ENCODE measurements around the gene NFATC1.

NFATC1 gene

GRCh38 chr18:79395761-79396404, at the start of gene NFATC1:
TSS of gene NFATC1 (plus strand) at chr18:79395930. CDS start at chr18:79396225, 295 bp downstream.
- no peak for DNase-seq

DNA sequence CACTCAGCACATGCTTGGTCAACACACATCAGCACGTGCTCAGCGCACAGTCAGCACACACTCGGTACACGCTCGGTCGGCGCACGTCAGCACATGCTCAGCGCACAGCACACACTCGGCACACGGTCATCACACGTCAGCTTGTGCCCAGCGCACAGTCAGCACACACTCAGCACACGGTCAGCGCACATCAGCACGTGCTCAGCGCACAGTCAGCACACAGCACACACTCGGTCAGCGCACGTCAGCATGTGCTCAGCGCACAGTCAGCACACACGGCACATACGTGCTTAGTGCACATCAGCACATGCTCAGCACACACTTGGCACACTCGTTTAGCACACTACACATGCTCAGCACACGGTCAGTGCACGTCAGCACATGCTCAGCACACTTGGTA, 49.7 kb upstream of the NFATC1 start:
- DNase-seq, result no peak

DNA sequence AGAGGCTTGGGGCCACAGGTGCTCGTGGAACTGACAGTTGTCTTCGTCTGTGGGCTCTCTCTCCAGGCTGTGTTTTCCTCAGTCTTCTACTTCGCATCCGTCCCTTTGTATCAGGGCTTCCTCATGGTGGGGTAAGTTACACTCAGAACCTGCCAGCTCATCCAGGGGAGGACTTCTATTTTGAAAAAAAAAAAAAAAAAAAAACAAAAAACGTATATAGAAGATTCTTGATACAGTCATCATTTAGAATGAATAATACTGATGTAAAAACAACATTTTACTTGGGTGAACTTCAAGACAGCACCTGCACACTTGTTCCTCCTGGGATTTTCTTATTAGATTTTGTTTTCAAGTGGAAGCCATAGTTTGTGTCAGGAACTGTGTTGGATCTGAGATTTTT, 47.7 kb upstream of the NFATC1 start:
- no peak for DNase-seq

DNA sequence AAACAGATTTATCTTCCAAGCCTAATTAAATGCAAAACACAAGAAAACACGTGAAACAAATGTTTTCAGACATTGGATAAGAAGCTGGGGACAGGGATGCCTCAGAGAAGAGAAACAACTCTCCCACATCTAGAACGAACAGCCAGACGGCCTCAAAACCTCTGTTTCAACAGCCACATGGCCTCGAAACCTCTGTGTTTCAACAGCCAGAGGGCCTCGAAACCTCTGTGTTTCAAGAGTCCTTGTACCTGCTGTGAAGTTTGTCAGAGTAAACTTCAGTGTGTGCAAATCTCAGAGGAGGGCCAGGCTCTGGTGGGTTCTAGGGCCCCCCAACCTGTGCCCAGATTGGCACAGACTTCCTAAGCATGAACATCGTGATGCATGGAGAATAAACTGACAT, 43.3 kb upstream of the NFATC1 start:
- DNase-seq, result no peak

- DNase-seq, result no peak
These were observed 42.5 kb upstream of the NFATC1 start for GRCh38 chr18:79353267-79353666.

DNA sequence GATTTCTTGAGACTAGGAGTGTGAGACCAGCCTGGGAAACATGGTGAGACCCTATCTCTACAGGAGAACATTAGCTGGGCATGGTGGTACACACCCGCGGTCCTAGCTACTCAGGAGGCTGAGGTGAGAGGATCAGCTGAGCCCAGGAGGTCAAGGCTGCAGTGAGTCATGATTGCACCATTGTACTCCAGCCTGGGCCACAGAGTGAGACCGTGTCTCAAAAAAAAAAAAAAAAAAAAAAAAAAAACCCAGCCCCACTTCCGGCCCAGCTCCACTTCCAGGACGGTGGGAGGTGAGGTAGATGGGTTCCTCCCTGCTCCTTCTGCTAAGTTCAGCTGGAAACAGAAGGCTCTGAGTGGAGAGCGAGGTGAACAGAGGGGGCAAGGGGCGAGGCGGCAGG, 41.4 kb upstream of the NFATC1 start:
- no peak for DNase-seq

DNA sequence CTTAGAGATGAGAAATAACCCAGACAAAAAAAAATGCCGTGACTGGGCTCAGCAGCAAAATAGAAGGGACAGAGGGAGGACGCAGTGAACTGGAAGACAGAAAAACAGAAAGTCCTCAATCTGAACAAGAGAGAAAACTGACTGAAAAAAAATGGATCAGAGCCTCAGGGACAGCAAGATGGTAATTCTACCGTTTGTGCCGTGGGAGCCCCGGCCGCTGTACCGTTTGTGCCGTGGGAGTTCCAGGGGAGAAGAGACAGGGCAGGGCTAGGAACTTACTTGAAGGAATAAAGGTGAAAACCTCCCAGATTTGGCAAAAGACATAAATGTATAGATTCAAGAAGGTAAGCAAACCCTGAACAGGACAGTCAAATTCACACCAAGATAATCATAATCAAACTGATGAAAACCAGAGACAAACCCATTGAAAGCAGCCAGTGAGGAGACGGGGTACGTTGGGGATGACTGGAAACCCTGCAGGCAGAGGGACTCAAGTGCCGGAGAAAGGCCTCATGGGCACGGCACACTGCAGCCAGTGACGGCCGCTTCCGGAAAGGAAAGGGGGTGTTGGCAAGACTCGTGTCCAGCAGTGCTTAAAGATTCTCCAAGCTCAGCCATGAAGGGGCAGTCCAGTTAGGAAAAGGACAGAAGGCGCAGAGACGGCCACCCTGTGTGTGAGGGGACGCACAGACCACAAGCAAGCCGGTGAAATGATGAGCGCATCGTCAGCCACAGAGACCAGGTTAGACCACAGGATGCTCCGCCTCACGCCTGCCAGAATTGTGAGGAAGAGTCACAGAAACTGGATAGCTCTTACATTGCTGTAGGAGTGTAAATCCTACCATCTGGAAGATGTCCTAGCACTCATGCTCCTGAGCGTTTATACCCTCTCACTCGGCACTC, 40.0 kb upstream of the NFATC1 start:
- DNase-seq, result no peak

- DNase-seq, result no peak
These were observed 39.3 kb upstream of the NFATC1 start for GRCh38 chr18:79356435-79356834.

GRCh38 chr18:79360933-79361332, 34.8 kb upstream of the NFATC1 start:
- no peak for DNase-seq

DNA sequence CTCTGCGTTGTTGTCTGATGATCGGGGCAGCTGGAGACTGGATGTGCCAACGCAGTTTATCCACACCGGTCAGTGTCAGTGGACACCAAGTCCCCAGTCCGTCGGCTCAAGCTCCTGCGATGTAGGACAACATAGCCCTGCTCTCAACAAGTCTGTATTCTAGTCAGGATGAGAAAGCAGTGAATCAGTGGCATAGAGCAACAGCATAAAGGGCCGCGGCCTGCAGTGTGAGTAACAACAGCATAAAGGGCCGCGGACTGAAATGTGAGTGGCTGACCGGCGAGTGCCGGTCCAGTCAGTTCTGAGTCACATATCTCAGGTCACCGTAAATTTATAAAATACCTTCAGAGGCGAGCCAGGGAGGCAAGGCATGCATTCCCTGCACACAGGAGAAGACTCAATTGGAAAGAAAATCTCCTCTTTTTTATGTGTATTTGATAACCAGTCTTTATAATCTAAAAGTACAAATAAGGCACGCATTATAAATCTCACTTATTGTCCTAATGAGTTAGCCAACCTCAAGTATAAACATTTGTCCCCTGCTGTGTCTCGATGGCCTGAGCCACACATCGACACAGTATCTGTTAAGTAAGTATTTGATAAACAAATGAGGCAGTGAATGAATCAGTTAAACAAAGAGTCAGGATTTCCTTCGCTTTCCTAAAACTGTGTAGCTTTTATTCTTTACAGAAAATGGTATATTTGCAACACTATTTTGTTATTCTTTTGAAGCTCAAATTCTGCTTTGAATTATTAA, 33.8 kb upstream of the NFATC1 start:
- no peak for DNase-seq

GRCh38 chr18:79365701-79366100, 30.0 kb upstream of the NFATC1 start:
- no peak for DNase-seq

DNA sequence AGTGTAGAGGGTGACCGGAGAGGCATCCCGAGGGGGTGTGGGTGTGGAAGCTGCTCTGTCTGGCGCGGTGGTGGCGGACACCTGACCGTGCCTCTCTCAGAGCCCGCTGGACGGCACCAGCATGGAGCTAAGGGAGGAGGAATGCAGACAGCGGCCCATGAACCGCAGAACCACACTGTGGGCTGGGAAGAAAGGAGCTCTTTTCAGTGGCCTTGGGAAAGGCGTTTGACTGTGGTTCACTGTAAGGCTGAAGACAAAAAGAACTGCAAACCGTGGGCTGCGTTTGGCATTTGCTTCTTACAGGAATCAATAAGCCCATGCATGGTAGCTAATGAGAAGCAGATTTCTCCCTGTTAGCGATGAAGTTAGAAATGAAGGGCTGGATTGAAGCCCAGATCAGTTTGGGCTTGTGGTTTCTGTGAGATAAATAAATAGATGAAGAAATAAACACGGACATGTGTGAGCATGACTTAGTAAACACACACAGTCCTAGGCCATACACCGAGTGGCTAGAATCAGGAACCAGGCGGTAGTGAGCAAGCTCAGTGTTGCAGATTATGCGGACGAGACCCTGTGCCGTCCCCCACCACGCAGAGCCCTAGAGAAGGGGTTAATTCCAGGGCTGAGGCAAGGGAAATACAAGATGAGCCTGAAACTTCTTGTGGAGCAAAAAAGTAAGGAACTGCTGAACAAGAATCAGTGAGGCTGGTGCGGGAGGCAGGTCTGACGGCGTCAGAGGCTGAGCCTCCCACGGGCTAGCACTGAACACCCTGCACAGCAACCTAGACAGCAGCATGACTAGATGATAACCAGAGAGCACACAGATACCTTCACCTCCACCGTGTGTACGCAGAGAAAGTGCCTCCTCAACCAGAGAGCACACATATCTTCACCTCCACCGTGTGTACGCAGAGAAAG, 29.3 kb upstream of the NFATC1 start:
- DNase-seq, result no peak

DNA sequence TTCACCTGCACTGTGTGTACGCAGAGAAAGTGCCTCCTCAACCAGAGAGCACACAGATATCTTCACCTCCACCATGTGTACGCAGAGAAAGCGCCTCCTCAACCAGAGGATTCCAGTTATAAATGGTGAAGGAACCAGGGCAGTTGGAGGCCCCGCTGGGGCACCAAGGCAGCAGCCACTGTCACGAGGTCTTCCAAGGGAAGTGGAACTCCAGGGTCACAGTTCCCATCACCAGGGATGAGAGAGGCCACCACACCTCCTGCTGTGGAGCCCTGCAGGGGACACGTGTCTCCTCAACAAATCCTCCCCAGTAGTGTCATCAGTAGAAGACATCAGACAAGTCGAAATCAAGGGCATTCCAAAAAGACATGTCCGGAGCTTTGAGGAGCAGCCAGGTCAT, 28.2 kb upstream of the NFATC1 start:
- DNase-seq, result no peak

- DNase-seq, result no peak
These were observed 27.7 kb upstream of the NFATC1 start for GRCh38 chr18:79367989-79368388.

GRCh38 chr18:79368681-79369080, 27.0 kb upstream of the NFATC1 start:
- DNase-seq, result no peak

DNA sequence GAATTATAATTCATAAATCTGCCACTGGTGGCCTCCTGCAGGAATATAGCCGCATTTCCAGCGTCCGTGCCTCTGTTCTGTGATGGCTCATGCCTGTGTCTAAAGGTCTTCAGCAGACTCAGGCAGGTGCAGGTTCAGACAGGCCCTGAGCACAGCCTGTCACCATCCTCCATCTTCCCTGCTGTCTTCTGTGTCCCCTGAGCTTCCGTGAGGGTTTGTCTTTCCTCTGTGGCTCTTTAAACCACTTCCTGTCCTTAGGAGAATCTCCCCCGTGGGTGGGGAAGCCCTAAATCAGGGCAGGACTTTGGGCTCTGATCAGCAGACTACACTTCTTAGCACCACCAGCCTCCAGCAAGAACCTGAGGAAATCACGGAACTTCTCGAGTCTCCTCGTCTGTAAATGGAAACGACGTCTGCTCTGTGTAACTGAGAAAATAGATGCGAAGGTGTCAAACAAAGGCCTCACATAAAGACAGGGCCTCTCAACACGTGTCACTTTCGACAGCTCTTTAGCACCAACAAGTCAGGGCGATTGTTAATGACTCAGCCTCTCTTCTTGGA, 24.1 kb upstream of the NFATC1 start:
- no peak for DNase-seq

- DNase-seq, result no peak
These were observed 23.3 kb upstream of the NFATC1 start for GRCh38 chr18:79372461-79372860.

- DNase-seq, result no peak
These were observed 22.7 kb upstream of the NFATC1 start for GRCh38 chr18:79372991-79373390.

DNA sequence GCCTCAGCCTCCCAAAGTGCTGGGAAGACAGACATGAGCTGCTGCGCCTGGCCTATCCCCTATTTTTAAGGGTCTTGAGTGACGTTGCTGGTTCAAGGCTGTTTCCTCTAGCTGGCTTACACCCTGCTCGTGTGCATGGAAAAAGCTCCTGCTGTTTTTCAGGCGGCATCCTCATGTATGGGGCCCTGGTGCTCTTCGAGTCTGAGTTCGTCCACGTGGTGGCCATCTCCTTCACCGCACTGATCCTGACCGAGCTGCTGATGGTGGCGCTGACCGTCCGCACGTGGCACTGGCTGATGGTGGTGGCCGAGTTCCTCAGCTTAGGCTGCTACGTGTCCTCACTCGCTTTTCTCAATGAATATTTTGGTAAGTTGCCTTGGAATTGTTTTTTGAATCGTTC, 22.0 kb upstream of the NFATC1 start:
- DNase-seq, result no peak

GRCh38 chr18:79374408-79375171, 21.1 kb upstream of the NFATC1 start:
- DNase-seq, result no peak

DNA sequence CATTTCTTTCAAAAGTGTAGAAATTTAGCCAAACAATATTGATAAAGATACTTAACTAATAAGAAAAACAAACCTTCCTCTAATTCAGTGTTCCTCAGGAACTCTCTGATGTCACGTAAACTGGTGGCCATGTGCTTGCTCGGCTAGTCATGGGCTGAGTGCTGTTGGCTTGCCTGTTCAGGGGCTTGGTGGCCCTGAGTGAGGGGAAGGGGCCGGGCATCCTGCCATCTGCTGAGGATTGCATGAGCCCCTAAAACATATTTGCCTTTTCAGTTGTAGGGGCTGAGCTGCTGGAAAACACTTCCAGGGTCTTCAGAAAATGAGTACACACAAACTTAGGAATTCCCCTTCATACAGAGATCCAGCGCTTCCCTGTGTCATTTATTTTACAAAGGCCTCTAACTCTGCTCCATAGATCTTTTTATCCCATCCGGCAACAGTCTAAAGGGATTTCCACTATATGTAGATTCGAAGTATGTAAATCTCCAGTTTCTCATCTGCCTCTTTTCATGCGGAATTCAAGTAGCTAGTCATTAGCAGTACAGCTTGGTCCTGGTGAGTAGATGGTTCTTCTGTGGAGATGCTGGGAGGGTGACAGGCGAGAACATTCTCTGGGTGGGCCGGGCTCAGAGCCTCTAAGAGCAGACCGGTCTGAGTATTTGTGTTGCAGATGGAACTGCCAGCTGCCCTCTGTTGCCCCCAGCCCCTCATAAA, 20.1 kb upstream of the NFATC1 start:
- DNase-seq, result no peak

Data from NCI-H510A (cell line).